Left kidney (tissue), 8 donors: ENCODE results near the gene DDX43. TPM values are rescaled to one million over a fixed set of nuclear protein-coding genes. Genes with fewer than 3 reads are reported as not detected.
"Not testable (repeated sequence)": the region's sequence is repeated elsewhere in the genome, so short reads cannot be mapped to it uniquely, and the experiment has no call there.

Experiments used
- DNase-seq: peaks from one replicate; pipeline ENCODE4 v3.0.0-alpha.2; 2013
- long read RNA-seq, 8 donors: transcript quantifications; one replicate each; lab custom pipeline, GENCODE V29; 2026
- polyA plus RNA-seq: library from polyadenylated mRNA; unstranded; fragments of 120-200 nt; gene quantifications from one replicate; pipeline ENCODE4 v1.2.1, GENCODE V29; 2013; ENCODE audit not compliant: insufficient read length

Gene DDX43
- polyA plus RNA-seq, result 0.40 TPM
- long read RNA-seq, donor 1, result 0 reads
- long read RNA-seq, donor 2, result 0 reads
- long read RNA-seq, donor 3, result 0 reads
- long read RNA-seq, donor 4, result 0 reads
- long read RNA-seq, donor 5, partial matches to known transcripts, result 0 of 5 reads
- long read RNA-seq, donor 5, other reads (novel, unspliced or antisense), result 5 of 5 reads
- long read RNA-seq, donor 6, result 0 reads
- long read RNA-seq, donor 7, partial matches to known transcripts, result 0 of 1 reads
- long read RNA-seq, donor 7, other reads (novel, unspliced or antisense), result 0 of 1 reads
- long read RNA-seq, donor 8, result 0 reads

DNA sequence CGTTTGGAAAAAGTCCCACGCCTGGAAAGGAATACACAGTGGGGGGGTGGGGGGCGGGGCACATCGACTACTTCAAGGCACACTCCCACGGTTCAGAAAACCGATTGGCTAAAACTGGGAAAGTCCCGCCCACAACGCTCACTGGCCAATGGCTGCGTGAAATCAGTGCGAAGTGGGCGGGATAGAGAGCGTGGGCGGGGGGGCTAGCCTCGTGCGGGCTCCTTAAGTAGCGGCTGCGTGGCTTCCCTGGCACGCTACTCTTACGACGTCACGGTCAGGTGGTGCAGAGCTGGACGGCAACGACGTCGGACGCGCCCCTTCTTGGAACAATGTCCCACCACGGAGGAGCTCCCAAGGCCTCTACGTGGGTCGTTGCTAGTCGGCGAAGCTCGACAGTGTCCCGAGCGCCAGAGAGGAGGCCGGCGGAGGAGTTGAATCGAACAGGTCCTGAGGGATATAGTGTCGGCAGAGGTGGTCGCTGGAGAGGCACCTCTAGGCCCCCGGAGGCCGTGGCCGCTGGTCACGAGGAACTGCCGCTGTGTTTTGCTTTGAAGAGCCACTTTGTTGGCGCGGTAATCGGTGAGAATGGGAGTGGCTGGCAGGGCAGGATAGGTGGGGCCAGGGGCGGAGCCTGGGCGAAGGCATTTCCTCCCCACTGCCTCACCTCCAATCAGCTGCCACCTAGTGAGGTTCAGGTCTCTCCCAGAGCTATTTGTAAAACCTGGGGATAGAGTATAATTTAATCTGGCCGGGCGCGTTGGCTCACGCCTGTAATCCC lies at the start of gene DDX43:
Gene DDX43 (plus strand): TSS at position 252 of the 778 bp plus-strand sequence. CDS start 78 bp downstream, at position 330.
- no peak for DNase-seq

DNA sequence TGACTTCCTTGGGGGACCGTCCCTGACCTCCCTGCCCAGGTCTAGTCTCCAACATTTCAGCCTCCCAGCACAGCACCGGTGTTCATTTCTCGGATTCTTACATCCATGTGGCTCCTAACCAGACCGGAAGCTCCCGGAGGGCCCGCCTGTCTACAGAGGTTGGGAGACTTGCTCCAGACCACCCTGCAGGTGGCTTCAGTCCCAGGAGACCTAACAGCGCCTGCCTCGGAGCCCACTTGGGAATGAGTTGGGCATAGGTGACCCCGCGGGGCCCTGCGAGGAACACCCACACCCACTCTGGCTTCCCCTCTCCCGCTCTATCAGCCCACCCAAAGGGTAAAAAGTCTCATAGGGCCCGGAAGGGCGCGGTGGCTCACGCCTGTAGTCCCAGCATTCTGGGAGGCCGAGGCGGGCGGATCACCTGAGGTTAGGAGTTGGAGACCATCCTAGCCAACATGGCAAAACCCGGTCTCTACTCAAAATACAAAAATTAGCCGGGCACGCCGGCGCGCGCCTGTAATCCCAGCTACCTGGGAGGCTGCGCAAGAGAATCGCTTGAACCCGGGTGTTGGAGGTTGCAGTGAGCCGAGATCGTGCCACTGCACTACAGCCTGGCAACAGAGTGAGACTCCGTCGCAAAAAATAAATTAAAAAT lies 46.0 kb upstream of the DDX43 start:
- no peak for DNase-seq

- no peak for DNase-seq
These were observed 45.3 kb upstream of the DDX43 start for GRCh38 chr6:73349311-73349710.

DNA sequence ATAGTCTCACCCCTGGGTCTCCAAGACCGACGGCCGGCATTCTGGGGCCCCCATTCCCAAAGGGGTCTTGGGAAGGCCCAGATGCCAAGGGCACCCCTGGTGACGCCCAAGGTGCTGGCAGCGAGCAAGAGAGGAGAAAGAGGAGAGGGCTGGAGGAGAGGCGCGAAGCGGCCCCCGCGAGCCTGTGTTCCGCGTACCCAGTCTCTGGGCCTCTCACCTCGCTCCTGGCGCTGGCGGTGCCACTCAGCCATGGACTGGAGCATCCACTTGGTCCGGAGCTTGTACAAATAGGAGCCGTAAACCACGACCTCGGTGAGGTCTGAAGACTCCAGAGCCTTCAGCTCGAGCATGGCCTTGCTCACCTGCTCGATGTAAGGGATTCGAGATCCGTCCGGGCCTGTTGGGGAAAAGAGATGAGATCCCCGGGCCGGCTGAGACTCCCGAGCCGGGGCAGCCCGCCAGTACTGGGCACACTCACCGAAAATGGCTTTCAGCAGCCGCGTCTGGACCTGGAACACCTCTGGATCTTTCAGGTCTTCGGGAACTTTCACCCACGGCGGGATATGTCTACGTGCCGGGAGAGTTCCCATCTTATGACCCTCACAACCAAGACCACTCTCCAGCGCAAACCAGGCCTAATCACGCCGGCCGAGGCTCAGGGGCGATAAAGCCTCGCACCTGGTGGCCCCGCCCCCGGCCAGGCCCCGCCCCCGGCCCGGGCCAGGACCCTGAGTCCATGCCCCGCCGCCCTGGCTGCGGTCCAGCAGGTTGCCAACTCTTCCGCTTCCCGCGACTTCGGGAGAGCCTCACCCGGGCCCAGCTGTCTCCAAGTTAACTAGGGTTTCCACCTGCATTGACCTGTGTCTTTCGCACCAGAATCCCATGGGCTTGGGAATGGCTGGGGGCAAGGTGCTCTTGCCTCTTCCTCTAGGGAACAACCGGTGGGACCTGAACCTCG lies 40.7 kb upstream of the DDX43 start, which contains the start of gene DPPA5:
Gene DPPA5 (minus strand): TSS at position 641 of the 958 bp plus-strand sequence. CDS start 51 bp downstream, at position 590.
- no peak for DNase-seq

- DNase-seq, result no peak
These were observed 32.3 kb upstream of the DDX43 start, which contains the start of gene KHDC3L for GRCh38 chr6:73362358-73362757. TSS of gene KHDC3L (plus strand) at chr6:73362658. CDS start at chr6:73362730, 72 bp downstream.

DNA sequence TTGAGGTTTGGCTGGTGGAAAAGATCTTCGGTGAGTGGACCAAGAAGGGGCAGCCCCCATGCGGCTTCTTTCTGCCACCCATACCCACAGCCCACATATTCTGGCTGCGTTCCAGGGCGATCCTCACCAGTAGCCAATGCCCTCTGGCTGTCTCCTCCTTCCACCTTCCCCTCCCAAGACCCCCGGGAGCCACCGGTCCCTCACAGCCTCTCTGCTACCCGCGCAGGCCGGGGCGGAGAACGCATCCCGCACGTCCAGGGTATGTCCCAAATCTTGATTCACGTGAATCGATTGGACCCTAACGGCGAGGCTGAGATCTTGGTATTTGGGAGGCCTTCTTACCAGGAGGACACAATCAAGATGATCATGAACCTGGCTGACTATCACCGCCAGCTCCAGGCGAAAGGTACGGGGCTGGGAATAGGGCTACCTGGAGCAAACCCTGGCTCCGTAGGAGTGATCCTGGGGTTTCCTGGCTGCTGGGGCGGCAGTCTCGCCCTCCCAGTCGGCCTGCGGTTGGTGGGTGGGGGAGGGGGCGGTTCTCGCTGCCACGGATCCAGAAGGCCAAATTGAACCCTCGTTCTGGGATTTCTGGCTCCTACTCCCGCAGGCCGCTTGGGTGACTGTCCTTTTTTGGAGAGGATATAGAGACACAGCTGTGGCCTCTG lies 31.6 kb upstream of the DDX43 start:
- no peak for DNase-seq

DNA sequence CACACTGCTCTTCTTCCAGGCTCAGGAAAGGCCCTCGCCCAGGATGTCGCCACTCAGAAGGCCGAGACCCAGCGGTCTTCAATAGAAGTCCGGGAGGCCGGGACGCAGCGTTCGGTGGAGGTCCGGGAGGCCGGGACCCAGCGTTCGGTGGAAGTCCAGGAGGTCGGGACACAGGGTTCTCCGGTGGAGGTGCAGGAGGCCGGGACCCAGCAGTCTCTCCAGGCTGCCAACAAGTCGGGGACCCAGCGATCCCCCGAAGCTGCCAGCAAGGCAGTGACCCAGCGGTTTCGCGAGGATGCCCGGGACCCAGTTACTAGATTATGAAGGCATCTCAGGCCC lies 31.1 kb upstream of the DDX43 start:
- no peak for DNase-seq

GRCh38 chr6:73364121-73364520 lies 30.5 kb upstream of the DDX43 start:
- DNase-seq, result no peak

DNA sequence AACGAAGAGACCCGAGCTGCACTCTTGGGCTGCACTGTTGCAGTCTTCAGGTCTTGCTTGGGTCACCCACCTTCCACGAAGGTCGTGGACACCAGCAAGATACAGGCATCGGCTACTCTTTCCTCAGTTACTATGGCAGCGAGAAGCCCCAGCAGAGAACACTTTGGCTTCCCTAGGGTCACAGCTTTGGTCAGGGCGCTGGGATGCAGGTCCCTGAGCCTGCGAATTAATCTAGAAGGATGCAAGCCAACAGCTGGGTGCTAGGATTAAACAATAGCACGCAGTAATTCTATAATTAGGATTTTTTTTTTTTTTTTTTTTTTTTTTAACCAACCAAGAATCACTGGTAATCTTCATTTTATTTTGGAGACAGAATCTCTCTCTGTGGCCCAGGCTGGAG lies 30.1 kb upstream of the DDX43 start:
- DNase-seq, result no peak

GRCh38 chr6:73367761-73368355 lies 26.8 kb upstream of the DDX43 start:
- no peak for DNase-seq

GRCh38 chr6:73368675-73369074 lies 26.0 kb upstream of the DDX43 start:
- no peak for DNase-seq

GRCh38 chr6:73369157-73369556 lies 25.5 kb upstream of the DDX43 start:
- DNase-seq, result no peak

DNA sequence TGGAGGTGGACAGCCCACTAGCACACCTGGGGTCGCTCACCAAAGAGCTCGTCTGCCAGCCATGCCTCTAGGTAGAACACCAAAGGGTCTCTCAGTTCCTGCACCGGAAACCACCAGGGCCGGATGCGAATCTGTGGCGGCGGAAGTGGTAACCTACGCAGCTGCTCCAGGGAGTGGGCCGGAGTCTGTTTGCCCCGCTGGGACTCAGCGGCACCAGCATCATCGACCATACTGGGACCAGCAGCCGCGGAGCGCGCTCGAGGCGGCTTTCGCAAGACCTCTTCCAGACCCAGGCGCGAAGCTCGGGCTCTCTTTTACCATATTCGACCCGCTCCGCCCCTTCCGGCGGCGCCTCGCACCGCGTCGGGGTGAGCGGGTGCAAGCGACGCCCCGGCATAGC lies 25.1 kb upstream of the DDX43 start, which contains the start of gene OOEP:
Gene OOEP (minus strand): TSS at position 335 of the 400 bp plus-strand sequence. CDS start 105 bp downstream, at position 230.
- DNase-seq, result no peak

GRCh38 chr6:73371984-73372383 lies 22.6 kb upstream of the DDX43 start:
- no peak for DNase-seq

DNA sequence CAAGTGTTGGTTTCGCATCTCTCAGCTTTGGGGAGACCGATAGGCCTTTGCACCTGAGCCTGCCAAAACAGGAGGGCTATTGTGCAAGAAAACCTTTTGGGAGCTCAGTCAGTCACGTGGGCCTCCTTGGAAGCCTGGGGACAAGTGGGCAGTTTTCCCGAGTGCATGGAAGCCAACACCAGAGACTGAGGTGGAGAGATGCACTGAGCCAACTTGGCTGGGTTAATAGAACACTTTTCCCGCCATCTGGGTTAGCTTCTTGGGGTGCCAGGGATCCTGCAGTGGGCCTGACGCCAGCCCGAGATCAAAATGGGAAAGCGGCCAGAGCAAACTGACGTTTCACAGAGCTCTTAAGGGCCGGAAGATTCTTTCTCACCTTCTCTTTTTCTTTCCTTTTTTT lies 22.1 kb upstream of the DDX43 start:
- no peak for DNase-seq

GRCh38 chr6:73375216-73375615 lies 19.4 kb upstream of the DDX43 start:
- no peak for DNase-seq

- DNase-seq, result no peak
These were observed 17.4 kb upstream of the DDX43 start for GRCh38 chr6:73377225-73377624.

DNA sequence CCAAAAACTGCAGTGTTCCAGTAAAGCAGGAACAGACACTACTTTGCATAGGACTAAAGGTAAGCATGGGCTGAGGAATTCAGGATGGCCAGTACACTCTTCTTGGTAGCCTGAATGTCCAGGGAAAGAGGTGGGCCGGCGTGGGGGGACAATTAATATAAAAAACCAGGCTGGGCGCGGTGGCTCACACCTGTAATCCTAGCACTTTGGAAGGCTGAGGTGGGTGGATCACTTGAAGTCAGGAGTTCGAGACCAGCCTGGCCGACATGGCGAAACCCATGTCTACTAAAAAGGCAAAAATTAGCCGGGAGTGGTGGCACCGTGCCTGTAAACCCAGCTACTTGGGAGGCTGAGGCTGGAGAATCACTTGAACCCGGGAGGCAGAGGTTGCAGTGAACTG lies 13.1 kb upstream of the DDX43 start:
- not testable (repeated sequence) for DNase-seq

DNA sequence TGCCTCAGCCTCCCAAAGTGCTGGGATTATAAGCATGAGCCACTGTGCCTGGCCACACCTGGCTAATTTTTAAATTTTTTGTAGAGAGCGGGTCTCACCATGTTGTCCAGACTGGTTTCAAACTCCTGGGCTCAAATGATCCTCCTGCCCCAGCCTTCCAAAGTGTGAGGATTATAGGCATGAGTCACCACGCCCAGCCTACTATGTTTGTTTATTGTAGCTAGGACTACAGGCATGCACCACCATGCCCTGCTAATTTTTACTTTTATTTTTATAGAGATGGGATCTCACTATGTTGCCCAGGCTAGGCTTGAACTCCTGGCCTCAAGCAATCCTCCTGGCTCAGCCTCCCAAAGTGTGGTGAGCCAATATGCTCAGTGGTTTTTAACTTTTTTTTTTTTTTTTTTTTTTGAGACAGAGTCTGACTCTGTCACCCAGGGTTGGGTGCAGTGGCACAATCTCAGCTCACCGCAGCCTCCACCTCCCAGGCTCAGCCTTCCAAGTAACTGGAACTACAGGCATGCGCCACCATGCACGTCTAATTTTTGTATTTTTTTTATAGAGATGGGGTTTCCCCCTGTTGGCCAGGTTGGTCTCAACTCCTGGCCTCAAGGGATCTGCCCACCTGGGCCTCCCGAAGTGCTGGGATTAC lies 12.0 kb upstream of the DDX43 start:
- DNase-seq, result no peak

- DNase-seq, result no peak
These were observed 6.2 kb upstream of the DDX43 start for GRCh38 chr6:73388433-73388799.
